OCI-M2 (cell line): ENCODE data around the gene SFI1.
"Not testable (repeated sequence)": the region's sequence is repeated elsewhere in the genome, so short reads cannot be mapped to it uniquely, and the experiment has no call there.

Experiments used
- DNase-seq: peaks from one replicate; lab custom pipeline; 2025; ENCODE audit not compliant: unreplicated experiment; lab: John Stamatoyannopoulos, UW

Gene SFI1

DNA sequence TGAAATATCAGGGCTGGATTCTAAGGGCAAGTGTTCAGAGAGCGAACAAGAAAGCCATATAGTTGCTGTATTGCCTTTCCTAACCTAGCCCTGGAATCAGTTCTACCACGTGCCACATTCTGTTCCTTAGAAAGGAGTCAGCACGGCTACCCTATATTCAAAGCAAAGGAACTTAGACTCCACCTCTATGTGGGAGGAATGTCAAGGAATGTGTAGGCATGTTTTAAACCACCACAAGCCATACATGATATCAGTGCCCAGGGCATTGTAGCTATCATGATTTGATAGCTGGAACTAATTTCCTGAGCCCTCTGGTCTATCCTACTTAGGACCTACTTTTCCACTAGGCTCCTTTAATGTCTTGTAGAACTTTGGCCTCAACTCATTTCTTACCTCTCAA lies 4.2 kb upstream of the SFI1 start:
- no peak for DNase-seq

DNA sequence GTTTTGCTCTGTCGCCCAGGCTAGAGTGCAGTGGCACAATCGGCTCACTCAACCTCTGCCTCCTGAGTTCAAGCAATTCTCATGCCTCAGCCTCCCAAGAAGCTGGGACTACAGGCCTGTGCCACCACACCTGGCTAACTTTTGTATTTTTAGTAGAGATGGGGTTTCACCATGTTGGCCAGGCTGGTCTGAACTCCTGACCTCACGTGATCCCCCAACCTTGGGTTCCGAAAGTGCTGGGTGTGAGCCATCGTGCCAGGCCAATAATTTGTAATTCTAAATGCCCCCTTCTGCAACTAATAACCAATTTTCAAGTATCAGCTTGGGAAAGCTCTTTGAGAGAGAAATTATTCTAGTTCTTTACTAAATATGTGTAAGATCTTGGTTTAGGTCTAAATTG lies 3.0 kb upstream of the SFI1 start:
- not testable (repeated sequence) for DNase-seq

DNA sequence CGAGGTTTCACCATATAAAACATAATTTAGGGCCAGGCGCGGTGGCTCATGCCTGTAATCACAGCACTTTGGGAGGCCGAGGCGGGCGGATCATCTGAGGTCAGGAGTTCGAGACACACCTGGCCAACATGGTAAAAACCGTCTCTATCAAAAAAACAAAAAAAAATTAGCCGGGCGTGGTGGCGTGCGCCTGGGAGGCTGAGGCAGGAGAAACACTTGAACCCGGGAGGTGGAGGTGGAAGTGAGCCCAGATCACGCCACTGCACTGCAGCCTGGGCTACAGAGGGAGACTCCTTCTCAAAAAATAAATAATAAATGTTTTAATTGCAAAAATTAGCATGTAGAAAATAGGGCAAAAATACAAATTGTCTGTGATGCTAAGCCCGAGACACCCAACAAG lies 993 bp upstream of the SFI1 start:
- DNase-seq: no peak

DNA sequence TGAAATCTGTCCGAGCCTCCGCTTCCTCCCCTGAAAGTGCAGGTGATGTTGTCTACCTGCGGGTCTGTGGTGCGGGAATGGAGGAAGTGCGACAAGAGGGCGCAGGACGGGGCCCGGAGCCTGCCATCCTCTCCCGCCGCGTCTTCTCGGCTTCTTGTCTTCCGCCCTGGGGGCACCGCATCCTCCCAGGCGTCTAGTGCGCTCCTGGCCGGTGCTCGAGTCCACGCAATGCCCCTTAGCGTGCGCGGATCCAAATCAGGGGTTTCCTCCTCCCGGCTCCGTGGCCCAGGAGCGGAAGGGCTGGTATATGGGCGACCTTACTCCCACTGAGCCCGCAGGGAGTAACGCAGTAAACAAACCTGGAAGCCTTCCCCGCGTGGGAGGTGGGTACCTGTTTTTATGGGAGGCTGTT lies 405 bp downstream of the SFI1 start:
- DNase-seq: no peak

DNA sequence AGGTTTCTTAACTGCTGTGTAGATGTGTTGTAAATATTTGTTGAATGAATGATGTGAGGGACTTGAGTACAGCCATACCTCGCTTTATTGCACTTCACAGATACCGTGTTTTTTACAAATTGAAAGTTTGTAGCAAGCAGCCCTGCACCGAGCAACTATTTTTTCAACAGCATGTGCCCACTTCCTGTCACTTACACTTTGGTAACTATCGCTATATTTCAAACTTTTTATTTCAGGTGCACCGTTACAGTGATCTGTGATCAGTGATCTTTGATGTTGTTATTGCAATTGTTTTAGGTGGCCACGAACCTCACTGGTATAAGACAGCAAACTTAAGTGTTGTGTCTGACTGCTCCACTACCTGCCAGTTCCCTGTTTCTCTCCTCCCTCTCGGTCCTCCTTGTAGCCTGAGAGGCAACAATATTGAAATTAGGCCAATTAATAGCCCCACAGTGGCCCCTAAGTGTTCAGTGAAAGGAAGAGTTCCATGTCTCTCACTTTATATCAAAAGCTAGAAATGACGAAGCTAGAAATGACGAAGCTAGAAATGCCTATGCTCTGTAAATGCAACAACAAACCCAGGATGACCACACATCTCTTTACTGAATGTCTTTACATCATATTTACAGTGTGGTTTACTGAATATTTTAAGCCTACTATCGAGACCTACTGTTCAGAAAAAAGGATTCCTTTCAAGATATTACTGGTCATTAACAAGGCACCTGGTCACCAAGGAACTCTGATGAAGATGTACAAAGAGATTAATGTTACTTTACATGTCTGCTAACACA lies 1.0 kb downstream of the SFI1 start:
- no peak for DNase-seq

DNA sequence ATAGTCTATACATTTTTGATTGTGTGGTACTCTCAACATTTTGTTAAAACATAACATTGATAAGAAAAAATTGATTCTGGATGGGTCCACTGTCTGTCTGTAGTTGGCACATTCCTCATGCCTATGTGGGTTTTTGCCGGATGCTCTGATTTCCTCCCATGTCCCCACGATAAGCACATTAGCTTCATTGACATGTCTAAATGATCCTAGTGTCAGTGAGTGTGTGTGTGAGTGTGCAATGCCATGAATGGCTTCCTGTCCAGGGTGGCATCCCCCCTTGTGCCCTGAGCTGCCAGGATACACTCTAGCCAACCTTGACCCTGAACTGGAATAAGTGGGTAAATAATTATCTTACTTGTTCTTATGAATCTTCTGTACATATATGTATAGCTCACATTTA lies 5.4 kb downstream of the SFI1 start:
- DNase-seq: no peak

DNA sequence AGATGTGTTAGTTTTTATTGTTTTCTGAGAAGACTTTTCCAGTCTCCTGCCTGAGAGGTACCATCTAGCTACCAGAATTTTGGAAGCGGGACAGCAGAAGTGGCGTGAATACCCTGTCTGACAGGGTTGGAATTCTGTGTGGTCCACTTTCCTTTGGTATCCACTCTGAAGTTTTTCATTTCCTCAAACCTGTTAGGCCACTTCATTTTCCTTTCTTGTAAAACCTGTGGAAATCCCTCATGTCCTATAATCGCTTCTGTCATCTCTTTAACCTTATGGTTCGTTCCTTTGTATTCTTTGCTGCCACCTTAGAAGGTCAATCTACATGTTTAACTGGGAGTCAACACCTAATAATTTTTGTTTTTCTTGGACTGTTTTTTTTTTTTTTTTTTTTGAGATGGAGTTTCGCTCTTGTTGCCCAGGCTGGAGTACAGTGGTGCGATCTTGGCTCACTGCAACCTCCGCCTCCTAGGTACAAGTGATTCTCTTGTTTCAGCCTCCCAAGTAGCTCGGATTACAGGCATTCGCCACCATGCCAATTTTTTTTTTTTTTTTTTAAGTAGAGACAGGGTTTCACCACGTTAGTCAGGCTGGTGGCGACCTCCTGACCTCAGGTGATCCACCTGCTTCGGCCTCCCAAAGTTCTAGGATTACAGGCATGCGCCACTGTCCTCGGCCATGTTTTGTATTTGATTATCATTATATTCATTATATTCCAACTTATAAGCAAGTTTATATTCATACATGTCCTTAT lies 7.1 kb downstream of the SFI1 start:
- DNase-seq: no peak

DNA sequence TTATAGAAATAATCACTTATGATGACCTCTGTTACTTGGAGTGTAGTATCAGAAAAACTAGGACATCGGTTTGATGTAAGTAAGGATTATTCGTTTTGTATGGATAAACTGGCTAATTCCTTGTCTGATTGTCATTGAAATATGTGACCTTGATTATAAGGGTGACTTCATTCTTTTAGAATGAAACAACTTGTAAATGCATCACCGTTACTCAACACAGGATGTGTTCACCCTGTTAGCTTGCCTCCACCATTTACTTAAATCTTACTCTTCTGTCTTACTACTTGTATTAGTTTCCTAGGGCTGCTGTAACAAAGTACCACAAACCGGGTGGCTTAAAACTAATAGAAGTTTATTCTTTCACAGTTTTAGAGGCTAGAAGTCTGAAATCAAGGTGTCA lies 7.9 kb downstream of the SFI1 start:
- no peak for DNase-seq

DNA sequence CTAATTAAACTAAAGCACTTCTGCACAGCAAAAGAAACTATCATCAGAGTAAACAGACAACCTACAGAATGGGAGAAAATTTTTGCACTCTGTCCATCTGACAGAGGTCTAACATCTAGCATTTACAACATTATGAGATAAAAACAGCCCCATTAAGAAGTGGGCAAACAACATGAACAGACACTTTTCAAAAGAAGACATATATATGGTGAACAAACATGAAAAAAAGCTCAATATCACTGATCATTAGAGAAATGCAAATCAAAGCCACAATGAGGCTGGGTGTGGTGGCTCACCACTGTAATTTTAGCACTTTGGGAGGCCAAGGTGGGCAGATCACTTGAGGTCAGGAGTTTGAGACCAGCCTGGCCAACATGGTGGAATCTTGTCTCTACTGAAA lies 11.2 kb downstream of the SFI1 start:
- not testable (repeated sequence) for DNase-seq

DNA sequence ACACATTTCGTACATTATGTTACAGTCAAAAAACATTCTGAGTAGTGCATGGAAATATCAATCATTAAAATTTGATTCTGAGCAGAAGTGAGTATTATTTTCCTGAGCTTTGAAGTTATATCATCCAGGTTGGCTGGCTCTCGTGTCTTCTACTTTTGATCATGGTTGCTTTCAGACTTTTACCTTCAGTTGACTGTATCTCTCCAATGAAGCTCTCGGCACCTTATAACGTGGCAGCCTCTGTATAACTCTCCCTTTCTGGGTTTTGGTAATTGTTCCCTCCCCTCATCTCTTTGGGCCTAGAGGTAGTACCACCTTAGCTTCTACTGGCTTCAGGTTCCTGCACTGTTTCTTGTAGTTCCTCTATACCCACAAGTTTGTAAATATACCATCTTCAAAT lies 12.2 kb downstream of the SFI1 start:
- DNase-seq: no peak

DNA sequence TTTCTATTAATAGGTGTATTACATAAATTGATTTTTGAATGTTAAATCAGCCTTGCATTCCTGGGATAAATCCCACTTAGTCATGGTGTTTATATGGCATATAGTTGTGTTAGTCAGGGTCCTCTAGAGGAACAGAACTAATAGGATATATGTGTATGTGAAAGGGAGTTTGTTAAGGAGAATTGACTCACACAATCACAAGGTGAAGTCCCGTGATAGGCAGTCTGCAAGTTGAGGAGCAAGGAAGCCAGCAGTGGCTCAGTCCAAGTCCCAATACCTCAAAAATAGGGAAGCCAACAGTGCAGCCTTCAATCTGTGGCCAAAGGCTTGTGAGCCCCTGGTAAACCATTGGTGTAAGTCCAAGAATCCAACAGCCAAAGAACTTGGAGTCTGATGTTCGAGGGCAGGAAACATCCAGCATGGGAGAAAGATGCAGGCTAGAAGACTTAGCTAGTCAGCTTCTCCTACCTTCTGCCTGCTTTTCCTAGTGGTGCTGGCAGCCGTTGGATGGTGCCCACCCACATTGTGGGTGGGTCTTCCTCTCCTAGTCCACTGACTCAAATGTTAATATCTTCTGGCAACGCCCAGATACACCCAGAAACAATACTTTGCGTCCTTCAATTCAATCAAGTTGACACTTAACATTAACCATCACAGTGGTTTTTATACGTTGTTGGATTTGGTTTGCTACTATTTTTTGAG lies 12.9 kb downstream of the SFI1 start:
- no peak for DNase-seq

DNA sequence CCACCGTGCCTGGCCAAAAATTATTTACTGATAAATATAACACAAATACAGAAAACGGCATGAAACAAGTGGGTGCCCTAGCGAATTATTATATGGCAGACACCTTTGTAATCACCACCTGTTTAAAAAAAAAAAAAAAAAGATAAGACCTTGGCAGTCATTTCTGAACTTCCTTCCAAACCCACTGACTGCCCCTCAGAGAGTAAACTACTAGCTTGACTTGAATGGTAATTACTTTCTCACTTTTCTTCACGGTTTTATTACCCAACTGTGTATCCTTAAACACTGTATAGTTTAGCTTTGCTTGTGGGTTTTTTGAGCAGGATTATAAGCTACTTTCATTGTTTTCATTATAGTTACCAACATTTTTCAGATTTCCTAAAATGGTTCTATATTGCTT lies 23.7 kb downstream of the SFI1 start:
- DNase-seq: no peak

DNA sequence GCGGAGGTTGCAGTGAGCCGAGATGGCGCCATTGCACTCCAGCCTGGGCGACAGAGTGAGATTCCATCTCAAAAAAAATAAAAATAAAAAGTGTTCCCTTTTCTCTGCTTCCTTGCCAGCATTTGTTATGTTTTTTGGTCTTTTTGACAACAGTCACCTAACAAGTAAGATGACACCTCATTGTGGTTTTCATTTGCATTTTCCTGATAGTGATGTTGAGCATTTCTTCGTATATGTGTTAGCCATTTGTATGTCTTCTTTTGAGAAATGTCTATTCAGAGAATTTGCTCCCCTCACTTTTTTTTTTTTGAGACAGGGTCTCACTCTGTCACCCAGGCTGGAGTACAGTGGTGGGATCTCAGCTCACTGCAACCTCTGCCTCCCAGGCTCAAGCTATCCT lies 27.8 kb downstream of the SFI1 start:
- DNase-seq: not testable (repeated sequence)

DNA sequence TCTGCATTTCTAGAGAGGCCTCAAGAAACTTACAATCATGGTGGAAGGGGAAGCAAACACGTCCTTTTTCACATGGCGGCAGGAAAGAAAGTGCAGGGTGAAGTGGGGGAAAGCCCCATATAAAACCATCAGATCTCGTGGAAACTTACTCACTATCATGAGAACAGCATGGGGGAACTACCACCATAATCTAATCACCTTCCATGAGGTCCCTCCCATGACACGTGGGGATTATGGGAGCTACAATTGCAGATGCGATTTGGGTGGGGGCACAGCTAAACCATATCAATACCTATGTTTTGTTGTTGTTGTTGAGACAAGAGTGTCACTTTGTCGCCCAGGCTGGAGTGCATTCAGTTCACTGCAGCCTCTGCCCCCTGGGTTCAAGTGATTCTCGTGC lies 29.9 kb downstream of the SFI1 start:
- DNase-seq: no peak

DNA sequence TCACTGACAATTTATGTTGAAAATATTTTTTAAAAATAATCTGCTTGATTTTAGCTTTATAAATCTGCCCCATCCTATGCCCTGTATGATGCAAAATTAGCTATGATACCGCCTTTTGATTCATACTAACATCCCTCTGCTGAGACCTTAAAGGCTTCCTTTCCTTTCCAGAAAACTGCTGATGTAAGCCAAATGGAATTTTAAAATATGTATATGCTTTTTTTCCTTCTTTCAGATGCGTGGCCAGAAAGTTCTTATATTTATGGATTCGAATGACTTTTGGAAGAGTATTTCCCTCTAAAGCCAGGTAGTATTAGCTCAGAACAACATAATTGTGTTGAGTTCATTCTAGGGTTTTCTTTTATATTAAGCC lies 34.5 kb downstream of the SFI1 start:
- no peak for DNase-seq

DNA sequence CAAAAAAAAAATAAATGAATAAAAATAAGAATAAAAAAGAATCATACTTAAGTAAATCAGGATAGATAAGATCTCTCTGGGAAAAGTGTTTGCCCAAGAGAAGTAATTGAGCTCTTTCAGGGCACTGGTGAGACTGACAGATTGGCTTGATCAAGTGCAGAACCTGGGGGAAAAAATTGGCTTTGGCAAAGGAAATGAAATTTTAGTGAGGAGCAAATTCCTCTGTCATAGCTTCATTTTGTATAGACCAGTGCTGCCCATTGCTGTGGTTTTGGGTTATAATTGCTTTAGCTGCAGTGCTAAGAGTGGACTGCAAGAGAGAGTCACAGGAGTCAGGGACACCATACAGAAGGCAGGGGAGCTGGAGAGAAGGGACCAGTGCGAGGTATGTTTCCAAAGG lies 35.7 kb downstream of the SFI1 start:
- DNase-seq: no peak

DNA sequence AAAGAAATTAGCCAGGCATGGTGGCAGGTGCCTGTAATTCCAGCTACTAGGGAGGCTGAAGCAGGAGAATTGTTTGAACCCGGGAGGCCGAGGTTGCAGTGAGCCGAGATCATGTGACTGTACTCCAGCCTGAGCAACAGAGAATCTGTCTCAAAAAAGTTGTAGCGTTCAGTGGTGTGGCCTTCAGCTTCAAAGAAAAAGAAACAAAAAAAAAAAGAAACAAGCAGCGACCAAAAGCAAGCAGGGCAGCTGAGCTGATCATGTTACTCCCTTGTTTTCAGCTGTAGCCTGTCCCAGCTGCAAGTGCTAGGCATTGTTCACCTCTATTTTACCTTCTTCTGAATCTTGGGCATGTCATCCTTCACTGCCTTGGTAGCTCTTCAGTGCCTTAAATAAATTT lies 37.0 kb downstream of the SFI1 start:
- DNase-seq: no peak

DNA sequence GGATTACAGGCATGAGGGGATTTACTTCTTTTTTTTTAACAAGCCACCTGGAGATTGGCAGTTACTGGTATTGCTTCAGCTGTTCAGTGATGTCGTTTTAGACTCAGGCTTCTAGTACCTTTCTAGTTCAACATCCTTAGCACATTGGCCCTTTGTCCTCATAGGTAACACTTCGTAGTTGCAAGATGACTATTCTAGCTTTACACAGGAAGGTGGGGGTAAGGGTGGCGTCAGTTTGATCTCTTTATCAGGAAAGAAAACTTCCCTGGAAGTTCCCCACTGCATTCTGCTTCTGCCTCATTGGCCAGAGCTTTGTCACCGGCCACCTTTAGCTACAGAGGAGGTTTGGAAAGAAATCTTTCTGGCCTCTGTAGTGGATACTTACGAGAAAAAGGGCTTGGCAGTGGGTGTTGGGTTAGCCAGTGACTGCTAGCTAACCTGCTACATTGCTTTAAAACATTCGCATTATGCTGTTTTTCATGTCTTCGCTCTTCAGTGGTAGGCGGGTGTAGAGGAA lies 40.7 kb downstream of the SFI1 start:
- no peak for DNase-seq

DNA sequence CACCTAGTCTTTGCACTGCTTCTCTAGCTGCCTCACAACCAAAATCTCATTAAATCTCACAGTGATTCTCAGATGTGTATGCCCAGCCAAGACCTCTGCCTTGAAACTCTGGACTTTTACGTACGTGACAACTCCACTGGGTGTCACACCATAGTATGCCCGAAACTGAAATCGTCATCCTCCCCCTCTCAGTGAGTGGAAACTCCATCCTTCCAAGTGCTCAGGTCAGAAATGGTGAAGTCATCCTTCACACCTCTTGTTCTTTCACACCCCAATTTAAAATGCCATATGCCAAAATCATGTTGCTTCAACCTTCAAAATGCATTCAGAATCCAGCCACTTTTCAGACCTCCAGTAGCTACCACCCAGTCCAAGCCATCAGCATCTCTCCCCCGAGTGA lies 42.5 kb downstream of the SFI1 start:
- no peak for DNase-seq

DNA sequence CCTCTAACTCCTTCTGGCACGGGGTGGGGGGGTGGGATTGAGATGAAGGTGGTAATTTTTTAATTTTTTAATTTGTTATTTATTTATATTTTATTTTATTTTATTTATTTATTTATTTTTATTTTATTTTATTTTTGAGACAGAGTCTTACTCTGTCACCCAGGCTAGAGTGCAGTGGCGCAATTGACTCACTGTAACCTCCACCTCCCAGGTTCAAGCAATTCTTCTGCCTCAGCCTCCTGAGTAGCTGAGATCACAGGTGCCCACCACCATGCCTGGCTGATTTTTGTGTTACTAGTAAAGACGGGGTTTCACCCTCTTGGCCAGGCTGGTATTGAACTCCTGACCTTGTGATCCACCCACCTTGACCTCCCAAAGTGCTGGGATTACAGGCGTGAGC lies 43.8 kb downstream of the SFI1 start:
- DNase-seq: not testable (repeated sequence)

DNA sequence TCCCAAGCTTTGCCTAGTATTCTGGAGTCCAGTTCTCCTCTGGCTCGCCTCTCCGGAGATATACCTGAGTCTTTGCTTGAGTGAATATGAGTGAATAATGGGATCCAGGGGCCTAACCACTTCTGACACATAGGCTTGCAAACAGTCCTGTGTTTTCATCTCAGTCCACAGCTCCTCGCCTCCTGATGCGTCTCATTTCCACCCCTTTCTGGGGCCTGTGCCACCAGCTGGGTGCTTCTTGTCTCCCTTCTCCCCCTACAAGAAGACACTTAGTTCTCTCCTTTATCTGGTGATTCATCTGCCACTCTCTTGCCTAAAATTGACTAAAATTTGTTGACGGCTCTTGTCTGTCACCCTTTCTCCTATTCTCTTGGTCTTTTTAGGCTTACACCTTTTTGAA lies 44.6 kb downstream of the SFI1 start:
- DNase-seq: no peak
